Osteoblast (primary cell): ENCODE results near the gene CROT. TPM values are rescaled to one million over a fixed set of nuclear protein-coding genes. Genes with fewer than 3 reads are reported as not detected.
A peak's percentile ranks its signal among the peaks of the same experiment; 100 is the strongest.

Experiments used
- DNase-seq: peaks from one replicate; pipeline ENCODE4 v3.0.0; 2011; ENCODE audit warnings: low spot score, mixed read lengths; ENCODE audit not compliant: insufficient read length; ENCODE audit errors: missing footprints
- H2AFZ ChIP-seq: 2 replicates; pipeline ENCODE4 v1.6.0; 2011; ENCODE audit warnings: mild to moderate bottlenecking, low read length
- H3K27ac ChIP-seq: 2 replicates; pipeline ENCODE4 v1.5.1; 2011; ENCODE audit warnings: mild to moderate bottlenecking, low read depth, low read length, moderate library complexity
- H3K27me3 ChIP-seq: 2 replicates; pipeline ENCODE4 v1.6.0; 2012; ENCODE audit warnings: mild to moderate bottlenecking, control low read depth, inconsistent platforms, low read length, moderate library complexity; ENCODE audit not compliant: insufficient read depth
- H3K36me3 ChIP-seq: 2 replicates; pipeline ENCODE4 v1.5.1; 2011; ENCODE audit warnings: mild to moderate bottlenecking, low read length, control low read depth, moderate library complexity; ENCODE audit not compliant: insufficient read depth
- H3K4me1 ChIP-seq: 2 replicates; pipeline ENCODE4 v1.5.1; 2011; ENCODE audit warnings: mild to moderate bottlenecking, low read length, control low read depth, moderate library complexity; ENCODE audit not compliant: insufficient read depth
- H3K4me2 ChIP-seq: 2 replicates; pipeline ENCODE4 v1.6.0; 2011; ENCODE audit warnings: mild to moderate bottlenecking, low read length; ENCODE audit not compliant: insufficient read depth
- H3K4me3 ChIP-seq: fragments of 200-600 bp; sonication (generic); 3 replicates; pipeline ENCODE4 v1.5.1; 2012; ENCODE audit warnings: mild to moderate bottlenecking, low read length, inconsistent platforms; ENCODE audit not compliant: insufficient read depth
- H3K79me2 ChIP-seq: 2 replicates; pipeline ENCODE4 v1.6.0; 2012; ENCODE audit warnings: mild to moderate bottlenecking, low read length, control low read depth, inconsistent platforms; ENCODE audit not compliant: insufficient read depth
- H3K9me3 ChIP-seq: 2 replicates; pipeline ENCODE4 v1.5.1; 2011; ENCODE audit warnings: low read depth, low read length, control low read depth
- H4K20me1 ChIP-seq: 2 replicates; pipeline ENCODE4 v1.6.0; 2012; ENCODE audit warnings: mild to moderate bottlenecking, low read length, control low read depth; ENCODE audit not compliant: insufficient read depth
- CTCF ChIP-seq: IDR thresholded peaks from 2 replicates; pipeline ENCODE4 v1.5.1; 2011; ENCODE audit warnings: mild to moderate bottlenecking, low read depth, low read length, moderate library complexity; ENCODE audit errors: extremely low read depth
- total RNA-seq: library from RNA; depleted of rRNA; stranded (reverse); fragments of >200 nt; gene quantifications from 2 replicates; pipeline ENCODE4 v1.2.3, GENCODE V29; 2012

CROT gene
- total RNA-seq, 1 donor, result 14.8 TPM

GRCh38 chr7:87369216-87369615 is 23.8 kb downstream of the CROT start:
- no peaks in the 10 kb centered on the region for H3K27me3 ChIP-seq
- H3K4me3 ChIP-seq, result no peak overlapping the region
- H2AFZ ChIP-seq, result no peak overlapping the region
- no peaks in the 10 kb centered on the region for H3K9me3 ChIP-seq
- H3K36me3 ChIP-seq, result no peaks in the 10 kb centered on the region
- no peaks in the 10 kb centered on the region for H3K79me2 ChIP-seq
- no peak for TF ChIP-seq CTCF
- no peak overlapping the region for H3K27ac ChIP-seq
- DNase-seq, result no peak
- H3K4me2 ChIP-seq, result no peak overlapping the region
- H3K4me1 ChIP-seq, result peaks cover 5% of the 10 kb centered on the region
- no peaks in the 10 kb centered on the region for H4K20me1 ChIP-seq

- DNase-seq, result no peak
- no peaks in the 10 kb centered on the region for H3K79me2 ChIP-seq
- H3K27me3 ChIP-seq, result no peaks in the 10 kb centered on the region
- H3K27ac ChIP-seq, result no peak overlapping the region
- H3K9me3 ChIP-seq, result no peaks in the 10 kb centered on the region
- H3K4me3 ChIP-seq, result no peak overlapping the region
- H3K4me2 ChIP-seq, result no peak overlapping the region
- no peaks in the 10 kb centered on the region for H4K20me1 ChIP-seq
- H3K4me1 ChIP-seq, result peaks cover 5% of the 10 kb centered on the region
- peak overlapping the region; percentile 9 for H2AFZ ChIP-seq
- no peak for TF ChIP-seq CTCF
- H3K36me3 ChIP-seq, result no peaks in the 10 kb centered on the region
Measured at GRCh38 chr7:87370660-87371180, 25.3 kb downstream of the CROT start.

- Histone ChIP-seq H3K36me3 (no peaks in the 10 kb centered on the region), H3K27me3 (no peaks in the 10 kb centered on the region), H3K79me2 (no peaks in the 10 kb centered on the region)
Measured at GRCh38 chr7:87375662-87376435, 30.4 kb downstream of the CROT start.

More at GRCh38 chr7:87375662-87376435, 30.4 kb downstream of the CROT start:
- no peaks in the 10 kb centered on the region for H3K9me3 ChIP-seq
- DNase-seq, result no peak
- H4K20me1 ChIP-seq, result no peaks in the 10 kb centered on the region
- H3K4me2 ChIP-seq, result no peak overlapping the region
- peaks cover under 1% of the 10 kb centered on the region for H3K4me1 ChIP-seq
- H3K27ac ChIP-seq, result no peak overlapping the region
- H3K4me3 ChIP-seq, result no peak overlapping the region
- H2AFZ ChIP-seq, result no peak overlapping the region
- no peak for TF ChIP-seq CTCF
